Adrenal gland (tissue), 5 donors: ENCODE results near the gene DDX46.

Source experiments
- CTCF ChIP-seq, 6 experiments: fragments of 450-650 bp in 4 of 6; fragments of 200-600 bp in 2 of 6; sonication (generic) in 1 of 6; IDR thresholded peaks; 1 replicate in 5 of 6; 2 replicates in 1 of 6; pipeline versions ENCODE4 v1.5.1 to v1.8.0; 2016 to 2021; ENCODE audit warnings: antibody characterized with exemption in 6 of 6, mild to moderate bottlenecking in 2 of 6, moderate library complexity in 1 of 6
- POLR2A ChIP-seq, 2 donors: fragments of 450-650 bp; IDR thresholded peaks; one replicate each; pipeline ENCODE4 v1.6.1; 2017; ENCODE audit warnings: antibody characterized with exemption in 2 of 2, mild to moderate bottlenecking in 2 of 2, moderate library complexity in 1 of 2
- donor health status: DM: no; HTN: no; CAD: no.

GRCh38 chr5:134732819-134733218 is 25.8 kb upstream of the DDX46 start:
- TF ChIP-seq CTCF (IDR thresholded peaks at IDR 0.05) (no peak), POLR2A (IDR thresholded peaks at IDR 0.05) (no peak)
